GM21619 (cell line): ENCODE data around the gene PLPPR1.
"Not testable (repeated sequence)": the region's sequence is repeated elsewhere in the genome, so short reads cannot be mapped to it uniquely, and the experiment has no call there.

ENCODE experiments used
- ATAC-seq: cut with Tn5 transposase; IDR thresholded peaks from one replicate; pipeline ENCODE4 v1.9.1; 2021; ENCODE audit not compliant: unreplicated experiment

PLPPR1 gene

GRCh38 chr9:101274971-101275768, 246.6 kb downstream of the PLPPR1 start:
- ATAC-seq: no peak

DNA sequence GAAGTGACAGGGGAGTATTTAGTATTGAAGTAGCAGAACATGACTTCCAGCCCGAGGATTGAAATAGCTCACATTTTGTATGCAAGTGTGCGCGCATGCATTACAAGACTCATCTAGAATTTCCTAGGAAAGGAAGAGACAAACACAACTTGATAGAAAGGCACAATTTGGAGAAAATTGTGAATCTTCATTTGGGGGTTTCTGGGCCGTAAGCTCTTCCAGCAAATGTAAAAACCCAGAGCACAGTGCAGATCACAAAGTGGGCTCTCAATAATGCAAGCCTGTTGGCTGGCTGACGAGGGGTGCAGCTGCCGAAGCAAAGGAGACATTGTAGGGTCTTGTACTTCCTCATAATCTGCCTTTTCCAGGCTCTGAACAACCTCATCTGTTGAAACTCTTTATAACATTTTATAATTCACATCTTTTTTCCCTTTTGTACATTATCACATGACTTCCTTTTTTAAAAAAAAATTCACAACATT, 247.3 kb downstream of the PLPPR1 start:
- no peak for ATAC-seq

DNA sequence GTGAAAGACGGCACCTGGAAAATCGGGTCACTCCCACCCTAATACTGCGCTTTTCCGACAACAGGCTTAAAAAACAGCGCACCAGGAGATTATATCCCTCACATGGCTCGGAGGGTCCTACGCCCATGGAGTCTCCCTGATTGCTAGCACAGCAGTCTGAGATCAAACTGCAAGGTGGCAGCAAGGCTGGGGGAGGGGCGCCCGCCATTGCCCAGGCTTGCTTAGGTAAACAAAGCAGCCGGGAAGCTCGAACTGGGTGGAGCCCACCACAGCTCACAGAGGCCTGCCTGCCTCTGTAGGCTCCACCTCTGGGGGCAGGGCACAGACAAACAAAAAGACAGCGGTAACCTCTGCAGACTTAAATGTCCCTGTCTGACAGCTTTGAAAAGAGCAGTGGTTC, 262.5 kb downstream of the PLPPR1 start:
- not testable (repeated sequence) for ATAC-seq

- ATAC-seq: no peak
Measured at GRCh38 chr9:101299901-101300300, 271.4 kb downstream of the PLPPR1 start.

GRCh38 chr9:101307051-101307450, 278.5 kb downstream of the PLPPR1 start:
- ATAC-seq: no peak

DNA sequence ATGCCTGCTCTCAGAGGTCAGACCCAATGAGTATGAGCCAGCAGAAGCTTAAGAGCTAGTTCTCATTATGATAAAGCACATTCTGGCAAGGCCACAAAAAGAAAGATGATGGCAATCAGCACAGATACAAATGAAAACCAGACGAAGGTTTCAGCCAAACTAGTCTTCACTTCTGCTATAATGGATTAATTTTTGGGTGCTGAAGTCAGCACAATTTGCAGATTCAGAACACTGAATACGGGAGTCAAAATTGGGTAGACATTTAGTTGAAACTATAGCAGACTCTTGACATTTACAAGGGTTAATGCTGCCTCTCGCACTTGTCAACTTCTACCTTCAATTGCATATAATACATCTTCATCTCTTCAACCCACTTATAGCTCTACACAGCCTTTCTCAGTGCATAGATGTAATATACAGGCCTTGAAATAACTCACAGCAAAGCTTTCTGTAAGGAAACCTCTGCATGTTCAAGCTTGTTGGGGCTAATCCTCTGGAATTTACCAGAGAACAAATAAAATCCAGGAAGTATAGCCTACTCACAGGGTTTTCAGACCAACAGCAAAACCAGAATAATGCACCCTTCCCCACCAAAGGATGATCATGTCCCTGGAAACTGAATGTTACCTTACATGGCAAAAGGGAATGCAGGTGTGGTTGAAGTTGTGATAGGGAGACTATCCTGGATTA, 279.1 kb downstream of the PLPPR1 start:
- ATAC-seq: no peak

DNA sequence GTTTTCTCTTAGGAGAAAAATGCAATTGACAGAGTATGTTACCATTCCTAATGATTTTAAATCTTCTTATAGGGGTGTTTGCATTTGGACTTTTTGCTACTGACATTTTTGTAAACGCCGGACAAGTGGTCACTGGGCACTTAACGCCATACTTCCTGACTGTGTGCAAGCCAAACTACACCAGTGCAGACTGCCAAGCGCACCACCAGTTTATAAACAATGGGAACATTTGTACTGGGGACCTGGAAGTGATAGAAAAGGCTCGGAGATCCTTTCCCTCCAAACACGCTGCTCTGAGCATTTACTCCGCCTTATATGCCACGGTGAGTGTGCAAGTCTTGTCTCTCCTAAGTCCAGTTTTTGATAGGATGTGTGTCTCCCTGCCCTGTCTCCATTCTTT, 280.6 kb downstream of the PLPPR1 start:
- ATAC-seq: no peak

DNA sequence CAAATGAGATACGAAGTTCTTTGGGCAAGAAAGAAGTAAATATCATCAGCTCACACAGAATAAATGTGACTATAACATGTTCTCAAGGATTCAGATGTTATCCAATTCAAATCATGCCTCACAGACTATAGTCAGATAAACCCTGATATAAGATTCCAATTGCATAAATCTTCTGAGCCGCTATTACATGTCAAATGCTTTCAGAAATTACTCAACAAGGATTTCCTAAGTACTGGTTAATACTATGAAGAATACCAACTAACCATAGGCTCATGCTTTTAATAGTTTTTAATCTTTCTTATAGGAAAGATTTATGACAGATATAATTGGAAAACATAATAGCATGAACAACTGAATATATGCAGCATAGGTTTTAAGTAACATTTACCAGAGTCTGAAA, 282.7 kb downstream of the PLPPR1 start:
- no peak for ATAC-seq

- ATAC-seq: peak; percentile 98
Measured at GRCh38 chr9:101311758-101312420, 283.4 kb downstream of the PLPPR1 start.

DNA sequence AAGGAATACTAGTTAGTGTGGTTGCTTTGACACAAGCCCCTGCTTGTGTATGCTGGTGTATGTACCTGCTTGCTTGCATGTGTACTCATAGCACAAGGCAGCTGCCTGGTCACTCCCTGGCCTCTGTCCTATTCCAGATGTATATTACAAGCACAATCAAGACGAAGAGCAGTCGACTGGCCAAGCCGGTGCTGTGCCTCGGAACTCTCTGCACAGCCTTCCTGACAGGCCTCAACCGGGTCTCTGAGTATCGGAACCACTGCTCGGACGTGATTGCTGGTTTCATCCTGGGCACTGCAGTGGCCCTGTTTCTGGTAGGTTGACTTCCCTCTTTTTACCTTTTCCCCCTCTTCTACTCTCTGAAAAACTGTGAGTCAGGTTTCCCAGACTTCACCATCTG, 284.1 kb downstream of the PLPPR1 start:
- ATAC-seq: no peak

- no peak for ATAC-seq
Measured at GRCh38 chr9:101315112-101315450, 286.6 kb downstream of the PLPPR1 start.

- ATAC-seq: no peak
Measured at GRCh38 chr9:101317735-101318134, 289.2 kb downstream of the PLPPR1 start.

- ATAC-seq: no peak
Measured at GRCh38 chr9:101323129-101323528, 294.6 kb downstream of the PLPPR1 start.

- ATAC-seq: no peak
Measured at GRCh38 chr9:101324245-101324804, 295.8 kb downstream of the PLPPR1 start.

GRCh38 chr9:101325053-101325452, 296.5 kb downstream of the PLPPR1 start:
- no peak for ATAC-seq

DNA sequence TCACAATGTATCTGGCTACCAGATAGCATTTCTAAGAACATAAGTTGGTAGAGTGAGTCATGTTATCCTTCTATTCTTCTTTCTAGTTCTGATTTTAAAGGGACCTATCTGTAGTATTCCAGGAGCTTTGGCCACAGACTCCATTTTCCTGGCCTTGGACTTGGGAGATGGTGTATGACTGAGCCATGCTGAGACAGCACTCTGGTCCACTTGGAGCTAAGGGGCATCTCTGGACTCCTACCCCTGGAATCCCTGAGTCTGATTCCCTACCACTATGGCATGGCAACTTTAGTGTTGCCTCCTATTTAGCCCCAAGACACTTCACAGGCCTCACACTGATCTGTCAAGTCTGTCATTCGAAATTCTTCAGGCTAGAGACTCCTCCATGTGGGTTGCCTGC, 297.5 kb downstream of the PLPPR1 start:
- ATAC-seq: no peak

DNA sequence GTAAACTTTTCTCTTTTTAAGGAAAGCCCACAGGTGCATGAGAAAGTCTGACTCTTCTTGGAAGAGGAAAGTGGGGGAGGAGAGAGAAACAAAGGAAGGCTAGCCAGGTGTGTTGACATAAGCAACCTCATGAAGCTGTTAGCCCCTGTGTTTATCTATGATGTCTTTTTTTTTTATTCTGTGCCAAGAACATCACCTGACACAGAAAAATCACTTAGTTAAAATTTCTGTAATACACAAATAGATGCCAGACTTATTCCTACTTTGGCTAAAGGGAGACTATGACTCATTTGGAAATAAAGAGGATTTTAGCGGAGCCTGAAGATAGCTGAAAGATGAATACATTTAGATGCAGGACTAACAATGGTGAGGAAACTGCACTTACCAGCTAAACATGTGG, 298.0 kb downstream of the PLPPR1 start:
- ATAC-seq: no peak

DNA sequence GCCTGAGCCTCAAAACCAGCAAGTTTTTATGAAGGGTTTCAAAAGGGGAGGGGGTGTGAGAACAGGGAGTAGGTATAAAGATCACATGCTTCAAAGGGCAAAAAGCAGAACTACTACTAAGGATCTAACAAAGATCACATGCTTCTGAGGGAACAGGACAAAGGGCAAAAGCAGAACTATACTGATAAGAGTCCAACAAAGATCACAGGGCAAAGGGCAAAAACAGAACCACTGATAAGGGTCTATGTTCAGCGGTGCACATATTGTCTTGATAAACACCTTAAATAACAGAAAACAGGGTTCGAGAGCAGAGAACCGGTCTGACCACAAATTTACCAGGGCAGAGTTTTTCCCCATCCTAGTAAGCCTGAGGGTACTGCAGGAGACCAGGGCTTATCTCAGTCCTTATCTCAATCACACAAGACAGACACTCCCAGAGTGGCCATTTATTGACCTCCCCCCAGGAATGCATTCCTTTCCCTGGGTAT, 298.9 kb downstream of the PLPPR1 start:
- ATAC-seq: not testable (repeated sequence)

- no peak for ATAC-seq
Measured at GRCh38 chr9:101332362-101332761, 303.8 kb downstream of the PLPPR1 start.

- ATAC-seq: no peak
Measured at GRCh38 chr9:101333490-101333889, 305.0 kb downstream of the PLPPR1 start.

GRCh38 chr9:101333926-101334702, 305.6 kb downstream of the PLPPR1 start:
- no peak for ATAC-seq
